Measurements from ENCODE around the gene MCFD2.

The MCFD2 gene

GRCh38 chr2:46891956-46892553 lies 23.6 kb downstream of the MCFD2 start:
- TF ChIP-seq CTCF (IDR thresholded peaks at IDR 0.05; ENCODE audit: insufficient read depth, low read length, poor library complexity, severe bottlenecking) (no peak), EZH2phosphoT487 (conservative IDR thresholded peaks at IDR 0.05; ENCODE audit: low read length) (no peak)
- Histone ChIP-seq H2AFZ (ENCODE audit: low read depth, low read length, severe bottlenecking) (no peak overlapping the region), H3K9me2 (replicated peaks; ENCODE audit: insufficient read depth, low read length) (no peaks in the 10 kb centered on the region), H3K4me2 (ENCODE audit: low read depth, low read length, poor library complexity, severe bottlenecking) (no peak overlapping the region), H3K27ac (ENCODE audit: low read depth, low read length) (no peak overlapping the region), H3K9me3 (ENCODE audit: insufficient read depth, low read length) (no peaks in the 10 kb centered on the region), H3K27me3 (ENCODE audit: low read length) (no peaks in the 10 kb centered on the region), H3K36me3 (ENCODE audit: low read length) (no peaks in the 10 kb centered on the region), H3F3A (ENCODE audit: insufficient read depth) (no peaks in the 10 kb centered on the region), H3K9ac (ENCODE audit: low read length) (no peak overlapping the region), H3K79me2 (ENCODE audit: insufficient read depth, low read length) (no peaks in the 10 kb centered on the region), H4K20me1 (ENCODE audit: low read depth, low read length) (no peaks in the 10 kb centered on the region), H3K4me3 (ENCODE audit: insufficient read depth, low read length, poor library complexity, severe bottlenecking) (no peak overlapping the region)

GRCh38 chr2:46888421-46888952 lies 27.1 kb downstream of the MCFD2 start:
- Histone ChIP-seq H3K79me2 (ENCODE audit: insufficient read depth, low read length) (no peaks in the 10 kb centered on the region), H3K36me3 (ENCODE audit: low read length) (no peaks in the 10 kb centered on the region), H3K4me3 (ENCODE audit: insufficient read depth, low read length, poor library complexity, severe bottlenecking) (no peak overlapping the region), H3K9me2 (replicated peaks; ENCODE audit: insufficient read depth, low read length) (no peaks in the 10 kb centered on the region), H3K9ac (ENCODE audit: low read length) (no peak overlapping the region), H3K4me2 (ENCODE audit: low read depth, low read length, poor library complexity, severe bottlenecking) (no peak overlapping the region), H3K27ac (ENCODE audit: low read depth, low read length) (no peak overlapping the region), H2AFZ (ENCODE audit: low read depth, low read length, severe bottlenecking) (no peak overlapping the region), H3K9me3 (ENCODE audit: insufficient read depth, low read length) (no peaks in the 10 kb centered on the region), H3K27me3 (ENCODE audit: low read length) (no peaks in the 10 kb centered on the region), H4K20me1 (ENCODE audit: low read depth, low read length) (no peaks in the 10 kb centered on the region), H3F3A (ENCODE audit: insufficient read depth) (no peaks in the 10 kb centered on the region)
- TF ChIP-seq CTCF (IDR thresholded peaks at IDR 0.05; ENCODE audit: insufficient read depth, low read length, poor library complexity, severe bottlenecking), result no peak

- Histone ChIP-seq H3K9me2 (replicated peaks; ENCODE audit: insufficient read depth, low read length) (no peaks in the 10 kb centered on the region), H3K27ac (ENCODE audit: low read depth, low read length) (no peak overlapping the region), H3K9ac (ENCODE audit: low read length) (no peak overlapping the region), H3K36me3 (ENCODE audit: low read length) (no peaks in the 10 kb centered on the region), H3K4me2 (ENCODE audit: low read depth, low read length, poor library complexity, severe bottlenecking) (no peak overlapping the region), H3F3A (ENCODE audit: insufficient read depth) (no peaks in the 10 kb centered on the region), H3K27me3 (ENCODE audit: low read length) (no peaks in the 10 kb centered on the region), H3K4me3 (ENCODE audit: insufficient read depth, low read length, poor library complexity, severe bottlenecking) (no peak overlapping the region), H4K20me1 (ENCODE audit: low read depth, low read length) (no peaks in the 10 kb centered on the region), H2AFZ (ENCODE audit: low read depth, low read length, severe bottlenecking) (no peak overlapping the region), H3K79me2 (ENCODE audit: insufficient read depth, low read length) (no peaks in the 10 kb centered on the region), H3K9me3 (ENCODE audit: insufficient read depth, low read length) (no peaks in the 10 kb centered on the region)
- TF ChIP-seq CTCF (IDR thresholded peaks at IDR 0.05; ENCODE audit: insufficient read depth, low read length, poor library complexity, severe bottlenecking), result no peak
- TF ChIP-seq EZH2phosphoT487 (conservative IDR thresholded peaks at IDR 0.05; ENCODE audit: low read length), result no peak
These were observed 28.3 kb downstream of the MCFD2 start for GRCh38 chr2:46887028-46887885.
